Measurements from ENCODE around the gene LCN12.

LCN12 gene

DNA sequence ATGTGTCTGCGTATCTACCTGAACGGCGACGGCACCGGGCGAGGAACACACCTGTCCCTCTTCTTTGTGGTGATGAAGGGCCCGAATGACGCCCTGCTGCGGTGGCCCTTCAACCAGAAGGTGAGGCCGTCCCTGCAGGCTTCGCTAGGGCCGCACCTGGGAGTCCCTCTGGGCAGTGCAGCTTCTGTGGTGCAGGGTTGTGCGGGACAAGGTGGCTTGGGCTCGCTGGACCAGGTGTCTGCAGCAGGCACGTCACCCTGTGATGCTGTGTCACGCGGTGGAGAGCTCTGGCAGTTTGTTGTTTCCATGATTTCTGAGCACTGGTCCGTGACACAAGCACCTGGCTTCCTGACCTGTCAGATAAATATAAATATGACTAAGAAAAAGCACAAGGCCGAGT lies 28.2 kb upstream of the LCN12 start:
- TF ChIP-seq, protein P1, sequence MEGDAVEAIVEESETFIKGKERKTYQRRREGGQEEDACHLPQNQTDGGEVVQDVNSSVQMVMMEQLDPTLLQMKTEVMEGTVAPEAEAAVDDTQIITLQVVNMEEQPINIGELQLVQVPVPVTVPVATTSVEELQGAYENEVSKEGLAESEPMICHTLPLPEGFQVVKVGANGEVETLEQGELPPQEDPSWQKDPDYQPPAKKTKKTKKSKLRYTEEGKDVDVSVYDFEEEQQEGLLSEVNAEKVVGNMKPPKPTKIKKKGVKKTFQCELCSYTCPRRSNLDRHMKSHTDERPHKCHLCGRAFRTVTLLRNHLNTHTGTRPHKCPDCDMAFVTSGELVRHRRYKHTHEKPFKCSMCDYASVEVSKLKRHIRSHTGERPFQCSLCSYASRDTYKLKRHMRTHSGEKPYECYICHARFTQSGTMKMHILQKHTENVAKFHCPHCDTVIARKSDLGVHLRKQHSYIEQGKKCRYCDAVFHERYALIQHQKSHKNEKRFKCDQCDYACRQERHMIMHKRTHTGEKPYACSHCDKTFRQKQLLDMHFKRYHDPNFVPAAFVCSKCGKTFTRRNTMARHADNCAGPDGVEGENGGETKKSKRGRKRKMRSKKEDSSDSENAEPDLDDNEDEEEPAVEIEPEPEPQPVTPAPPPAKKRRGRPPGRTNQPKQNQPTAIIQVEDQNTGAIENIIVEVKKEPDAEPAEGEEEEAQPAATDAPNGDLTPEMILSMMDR (IDR thresholded peaks at IDR 0.05; ENCODE audit: low read depth, low read length): no peak
- no peaks in the 10 kb centered on the region for H3K27me3 ChIP-seq (ENCODE audit: insufficient read depth, low read depth, severe bottlenecking)
- DNase-seq: no peak
- no peaks in the 10 kb centered on the region for H3K9me3 ChIP-seq (ENCODE audit: severe bottlenecking)
- H3K36me3 ChIP-seq: peaks cover 55% of the 10 kb centered on the region
- no peak overlapping the region for H3K27ac ChIP-seq
- H3K4me3 ChIP-seq (ENCODE audit: low read depth, low read length): no peak overlapping the region

DNA sequence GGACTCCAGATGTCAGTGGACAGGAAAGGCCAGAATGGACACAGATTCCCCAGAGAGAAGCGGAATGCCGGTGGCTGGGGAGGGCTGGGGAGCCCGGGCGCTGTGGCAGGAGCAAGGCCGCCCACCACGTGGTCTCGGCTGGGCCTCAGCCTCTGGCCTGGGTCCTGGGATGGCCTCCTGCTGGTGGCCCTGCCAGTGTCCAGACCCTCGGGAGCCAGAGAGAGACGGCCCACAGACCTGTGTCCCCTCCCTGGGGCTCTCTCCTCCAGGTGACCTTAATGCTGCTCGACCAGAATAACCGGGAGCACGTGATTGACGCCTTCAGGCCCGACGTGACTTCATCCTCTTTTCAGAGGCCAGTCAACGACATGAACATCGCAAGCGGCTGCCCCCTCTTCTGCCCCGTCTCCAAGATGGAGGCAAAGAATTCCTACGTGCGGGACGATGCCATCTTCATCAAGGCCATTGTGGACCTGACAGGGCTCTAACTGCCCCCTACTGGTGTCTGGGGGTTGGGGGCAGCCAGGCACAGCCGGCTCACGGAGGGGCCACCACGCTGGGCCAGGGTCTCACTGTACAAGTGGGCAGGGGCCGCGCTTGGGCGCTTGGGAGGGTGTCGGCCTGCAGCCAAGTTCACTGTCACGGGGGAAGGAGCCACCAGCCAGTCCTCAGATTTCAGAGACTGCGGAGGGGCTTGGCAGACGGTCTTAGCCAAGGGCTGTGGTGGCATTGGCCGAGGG lies 26.5 kb upstream of the LCN12 start:
- peaks cover 44% of the 10 kb centered on the region for H3K36me3 ChIP-seq
- no peak overlapping the region for H3K27ac ChIP-seq
- no peaks in the 10 kb centered on the region for H3K27me3 ChIP-seq (ENCODE audit: insufficient read depth, low read depth, severe bottlenecking)
- no peaks in the 10 kb centered on the region for H3K9me3 ChIP-seq (ENCODE audit: severe bottlenecking)
- TF ChIP-seq, protein P1 (IDR thresholded peaks at IDR 0.05; ENCODE audit: low read depth, low read length): peak; percentile 20; the same call in 1 of the 2 replicates
- no peak for DNase-seq
- H3K4me3 ChIP-seq (ENCODE audit: low read depth, low read length): no peak overlapping the region

DNA sequence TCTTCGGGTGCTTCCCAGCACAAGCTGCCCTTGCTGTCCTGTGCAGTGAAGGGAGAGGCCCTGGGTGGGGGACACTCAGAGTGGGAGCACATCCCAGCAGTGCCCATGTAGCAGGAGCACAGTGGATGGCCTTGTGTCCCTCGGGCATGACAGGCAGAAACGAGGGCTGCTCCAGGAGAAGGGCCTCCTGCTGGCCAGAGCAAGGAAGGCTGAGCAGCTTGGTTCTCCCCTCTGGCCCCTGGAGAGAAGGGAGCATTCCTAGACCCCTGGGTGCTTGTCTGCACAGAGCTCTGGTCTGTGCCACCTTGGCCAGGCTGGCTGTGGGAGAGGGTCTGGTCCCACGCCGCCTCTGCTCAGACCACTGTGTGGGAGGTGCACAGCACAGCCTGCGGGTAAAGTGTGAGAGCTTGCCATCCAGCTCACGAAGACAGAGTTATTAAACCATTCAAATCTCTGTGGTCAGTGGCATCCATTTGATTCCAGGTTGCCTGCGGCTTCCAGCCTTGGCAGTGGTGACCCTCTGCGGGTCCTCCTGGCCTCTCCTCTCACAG lies 25.8 kb upstream of the LCN12 start:
- H3K27ac ChIP-seq: no peak overlapping the region
- no peak overlapping the region for H3K4me3 ChIP-seq (ENCODE audit: low read depth, low read length)
- no peak for DNase-seq
- H3K27me3 ChIP-seq (ENCODE audit: insufficient read depth, low read depth, severe bottlenecking): no peaks in the 10 kb centered on the region
- TF ChIP-seq, protein P1 (IDR thresholded peaks at IDR 0.05; ENCODE audit: low read depth, low read length): 0 out of 2 replicates have a peak, but pooled peaks have one; percentile 8
- H3K9me3 ChIP-seq (ENCODE audit: severe bottlenecking): no peaks in the 10 kb centered on the region
- peaks cover 41% of the 10 kb centered on the region for H3K36me3 ChIP-seq

DNA sequence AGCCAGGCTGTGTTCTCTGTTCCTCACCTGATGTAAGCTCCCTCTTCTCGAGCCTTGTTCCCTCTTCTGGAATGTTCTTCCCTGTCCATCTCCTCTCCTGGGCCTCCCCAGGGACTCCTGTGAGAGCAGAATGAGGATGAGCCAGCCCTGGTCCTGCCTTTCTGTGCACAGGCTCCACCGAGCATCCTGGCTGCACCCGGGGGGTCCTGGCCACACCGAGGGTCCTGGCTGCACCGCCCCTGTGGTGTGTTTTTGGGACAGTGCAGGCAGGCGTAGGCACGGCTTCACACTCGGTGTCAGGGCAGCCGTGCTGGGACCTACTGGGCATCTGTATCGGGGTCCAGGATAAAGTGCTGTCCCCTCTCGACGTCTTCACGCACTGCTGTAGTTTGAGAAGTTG lies 25.3 kb upstream of the LCN12 start:
- Histone ChIP-seq H3K27ac (no peak overlapping the region), H3K27me3 (ENCODE audit: insufficient read depth, low read depth, severe bottlenecking) (no peaks in the 10 kb centered on the region), H3K9me3 (ENCODE audit: severe bottlenecking) (no peaks in the 10 kb centered on the region), H3K4me3 (ENCODE audit: low read depth, low read length) (no peak overlapping the region), H3K36me3 (peaks cover 39% of the 10 kb centered on the region)
- no peak for DNase-seq
- TF ChIP-seq, protein P1 (IDR thresholded peaks at IDR 0.05; ENCODE audit: low read depth, low read length): no peak

DNA sequence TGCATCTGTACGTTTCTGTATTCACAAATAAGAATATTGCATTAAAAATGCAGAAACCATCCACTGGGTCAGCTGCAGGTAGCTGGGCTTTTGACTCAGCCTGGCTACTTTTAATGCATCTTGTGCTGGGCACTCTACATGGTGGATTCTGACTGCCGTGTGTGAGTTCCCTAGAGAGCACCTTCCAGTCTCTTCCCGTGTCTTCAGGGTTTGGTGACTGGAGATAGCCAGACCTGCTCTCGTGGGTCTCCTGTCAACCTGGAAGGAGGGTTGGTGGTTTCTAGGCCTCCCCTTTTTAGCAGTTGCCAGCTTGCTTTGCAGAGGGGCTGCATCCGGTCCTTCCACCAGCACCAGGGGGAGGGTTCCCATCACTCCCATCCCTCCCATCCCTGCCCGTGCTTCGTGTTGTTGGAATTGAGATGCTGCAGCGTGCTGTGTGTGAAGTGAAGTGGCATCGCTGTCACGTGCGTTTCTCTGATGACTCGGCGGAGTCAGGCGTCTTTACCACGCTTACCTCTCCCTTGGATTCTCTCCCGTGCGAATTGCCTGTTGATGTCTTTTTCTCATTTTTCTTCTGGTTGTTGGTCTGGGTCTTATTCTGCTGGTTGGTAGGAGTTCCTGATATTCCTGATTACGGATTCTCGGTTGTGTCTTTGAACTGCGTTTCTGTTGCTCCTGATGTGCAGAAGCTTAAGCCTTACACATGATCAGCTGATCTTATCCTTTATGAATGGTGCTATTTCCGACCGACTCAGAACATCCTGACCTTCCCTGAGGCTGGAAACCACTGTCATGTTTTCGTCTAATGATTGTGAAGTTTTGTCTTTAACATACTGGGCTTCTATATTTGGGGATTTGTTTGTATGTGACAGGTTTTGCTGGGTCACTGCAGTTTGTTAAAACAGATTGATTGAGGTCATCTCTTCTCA lies 24.5 kb upstream of the LCN12 start:
- H3K27me3 ChIP-seq (ENCODE audit: insufficient read depth, low read depth, severe bottlenecking): no peaks in the 10 kb centered on the region
- H3K9me3 ChIP-seq (ENCODE audit: severe bottlenecking): no peaks in the 10 kb centered on the region
- no peak overlapping the region for H3K27ac ChIP-seq
- peaks cover 35% of the 10 kb centered on the region for H3K36me3 ChIP-seq
- H3K4me3 ChIP-seq (ENCODE audit: low read depth, low read length): no peak overlapping the region
- no peak for DNase-seq
- TF ChIP-seq, protein P1 (IDR thresholded peaks at IDR 0.05; ENCODE audit: low read depth, low read length): no peak

Data from WERI-Rb-1 (cell line).